K562 (cell line): ENCODE results near the gene TM9SF4.

Experiments used
- CREM ChIP-seq: IDR thresholded peaks from 2 replicates; pipeline ENCODE4 v1.6.1; 2014; ENCODE audit warnings: antibody characterized with exemption, low read depth
- CTCF ChIP-seq, 3 experiments: IDR thresholded peaks in 2 of 3; conservative IDR thresholded peaks in 1 of 3; 2 replicates each; pipeline ENCODE4 v1.5.1; 2011 to 2012; ENCODE audit warnings: low read length in 3 of 3, mild to moderate bottlenecking in 3 of 3, control low read depth in 2 of 3, improper control_type of control experiment in 1 of 3, inconsistent platforms in 1 of 3, low read depth in 1 of 3, mixed read lengths in 1 of 3, moderate library complexity in 1 of 3; ENCODE audit not compliant: insufficient read depth in 2 of 3
- HDAC2 ChIP-seq: fragments of 450-650 bp; IDR thresholded peaks from 2 replicates; pipeline ENCODE4 v1.6.1; 2016; ENCODE audit warnings: mild to moderate bottlenecking
- HDAC3 ChIP-seq: fragments of 450-650 bp; IDR thresholded peaks from 2 replicates; pipeline ENCODE4 v1.6.1; 2018; ENCODE audit warnings: borderline replicate concordance, mild to moderate bottlenecking, moderate library complexity; ENCODE audit not compliant: partially characterized antibody
- KDM1A ChIP-seq, 2 experiments: fragments of 450-650 bp; IDR thresholded peaks; 2 replicates each; pipeline ENCODE4 v1.6.1; 2016; ENCODE audit warnings: mild to moderate bottlenecking in 2 of 2
- MAX ChIP-seq: sonication (generic); formaldehyde crosslinking; IDR thresholded peaks from 2 replicates; pipeline ENCODE4 v1.9.0; 2022; ENCODE audit warnings: mild to moderate bottlenecking, missing genetic modification reagents
- MTF1 ChIP-seq: fragments of 250-450 bp; sonication (Bioruptor Pico); IDR thresholded peaks from 2 replicates; pipeline ENCODE4 v1.9.0; 2021; ENCODE audit warnings: moderate library complexity, mild to moderate bottlenecking, inconsistent platforms, borderline replicate concordance
- POLR2A ChIP-seq: fragments of 450-650 bp; conservative IDR thresholded peaks from 2 replicates; pipeline ENCODE4 v1.6.1; 2016
- POLR2AphosphoS5 ChIP-seq: IDR thresholded peaks from 2 replicates; pipeline ENCODE4 v1.6.1; 2011; ENCODE audit warnings: mild to moderate bottlenecking, low read depth, low read length, moderate library complexity; ENCODE audit not compliant: control insufficient read depth, insufficient read depth
- RBFOX2 ChIP-seq: fragments of 200-400 bp; formaldehyde crosslinking; IDR thresholded peaks from 2 replicates; pipeline ENCODE4 v1.6.1; 2017; ENCODE audit warnings: low read depth, mild to moderate bottlenecking, low read length, moderate library complexity
- ZBTB12 ChIP-seq: fragments of 250-450 bp; sonication (Bioruptor Pico); IDR thresholded peaks from 2 replicates; pipeline ENCODE4 v1.4.0; 2020
- ZNF146 ChIP-seq: IDR thresholded peaks from one replicate; pipeline ENCODE4 v1.6.1; 2018; ENCODE audit warnings: missing compliant biosample characterization; ENCODE audit not compliant: unreplicated experiment

- TF ChIP-seq MAX (CRISPR knock-in tag) (no peak), HDAC2 (no peak), CTCF (IDR thresholded peaks at IDR 0.05 in 2 of 3, conservative IDR thresholded peaks at IDR 0.05 in 1 of 3; ENCODE audit: insufficient read depth in 2 of 3, low read depth in 1 of 3, low read length in 3 of 3) (no peak), POLR2AphosphoS5 (no peak), POLR2A (no peak), ZNF146 (CRISPR knock-in tag) (no peak), MTF1 (no peak), CREM (no peak), KDM1A (IDR thresholded peaks at IDR 0.05) (no peak), RBFOX2 (no peak), ZBTB12 (CRISPR knock-in tag) (no peak), HDAC3 (no peak)
Observed at GRCh38 chr20:32152421-32153155, 43.1 kb downstream of the TM9SF4 start.
